NCI-H2196 (cell line): ENCODE measurements around the gene GRK7.
"Not testable (repeated sequence)": the region's sequence is repeated elsewhere in the genome, so short reads cannot be mapped to it uniquely, and the experiment has no call there.

Source experiments
- DNase-seq: peaks from one replicate; lab custom pipeline; 2025; ENCODE audit not compliant: unreplicated experiment; lab: John Stamatoyannopoulos, UW

GRK7 gene

DNA sequence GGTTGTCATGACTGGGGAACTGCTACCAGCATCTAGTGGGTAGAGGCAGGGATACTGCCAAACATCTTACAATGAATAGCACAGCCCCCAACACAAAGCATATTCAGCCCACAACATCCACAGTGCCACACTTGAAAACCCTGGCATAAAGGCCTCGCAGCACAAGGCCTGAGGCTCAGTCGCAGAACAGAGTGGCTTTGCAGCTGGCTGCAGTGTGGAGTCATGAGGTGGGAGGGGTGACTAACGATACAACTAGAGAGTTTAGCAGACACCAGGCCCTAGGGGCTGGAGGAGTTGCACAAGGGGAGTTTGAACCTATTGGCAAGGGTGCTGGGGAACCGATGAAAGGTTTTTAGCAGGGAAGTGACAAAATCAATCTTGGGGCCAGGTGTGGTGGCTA lies 32.1 kb downstream of the GRK7 start:
- no peak for DNase-seq

DNA sequence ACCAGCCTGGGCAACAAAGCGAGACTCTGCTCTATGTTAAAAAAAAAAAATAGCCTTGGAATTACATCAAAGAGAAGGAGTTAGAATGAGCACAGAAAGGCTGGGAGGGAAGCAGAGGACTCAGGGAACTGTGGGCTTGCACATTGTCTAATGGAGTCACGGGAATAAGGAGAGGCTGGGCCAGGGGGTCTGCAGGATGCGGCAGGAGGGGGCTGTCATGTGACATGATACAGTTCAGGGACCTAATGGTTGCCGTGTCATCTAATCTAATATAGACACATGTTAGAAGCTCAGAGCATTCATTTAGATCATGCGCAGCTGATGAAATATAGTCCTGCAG lies 32.5 kb downstream of the GRK7 start:
- no peak for DNase-seq

DNA sequence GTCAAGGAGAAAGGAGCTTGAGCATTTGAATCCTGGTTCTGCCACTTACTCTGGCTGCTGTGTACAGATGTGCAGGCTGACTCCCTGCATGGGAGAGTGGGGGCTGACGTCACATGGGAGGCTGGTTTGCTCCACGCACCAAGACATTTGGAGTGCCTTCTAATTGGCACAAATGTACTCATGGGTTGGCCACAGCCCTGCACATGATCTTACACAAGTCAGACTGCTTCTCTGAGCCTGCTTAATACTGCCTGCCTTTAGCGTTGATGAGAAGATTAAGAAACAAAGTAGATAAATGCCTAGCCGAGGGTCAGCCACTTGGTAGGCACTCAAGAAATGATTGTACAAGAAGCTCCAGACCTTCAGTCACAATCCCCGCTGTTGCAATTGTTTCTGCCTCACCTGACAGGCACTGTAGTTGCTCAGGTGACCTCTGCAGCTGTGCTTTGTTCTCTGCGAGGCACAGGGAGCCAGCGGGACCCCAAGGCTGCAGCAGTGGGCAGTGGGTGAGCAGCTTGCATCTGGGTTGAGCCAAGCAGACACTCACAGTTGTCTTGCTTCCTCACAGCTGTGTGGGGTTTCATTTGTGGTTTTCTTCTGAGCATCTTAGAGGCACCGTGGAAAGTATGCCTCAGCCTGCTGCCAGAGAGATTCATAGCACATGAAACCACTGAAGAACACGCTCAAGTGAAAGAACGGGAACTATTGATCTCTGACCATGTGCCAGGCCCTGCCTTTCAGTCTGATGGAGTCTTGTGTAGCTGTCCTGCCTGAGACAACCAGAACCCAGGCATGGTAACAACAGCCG lies 33.1 kb downstream of the GRK7 start:
- no peak for DNase-seq

- DNase-seq, result no peak
These were observed 33.9 kb downstream of the GRK7 start for GRCh38 chr3:141796889-141797781.

- DNase-seq, result no peak
These were observed 34.7 kb downstream of the GRK7 start for GRCh38 chr3:141797819-141798447.

DNA sequence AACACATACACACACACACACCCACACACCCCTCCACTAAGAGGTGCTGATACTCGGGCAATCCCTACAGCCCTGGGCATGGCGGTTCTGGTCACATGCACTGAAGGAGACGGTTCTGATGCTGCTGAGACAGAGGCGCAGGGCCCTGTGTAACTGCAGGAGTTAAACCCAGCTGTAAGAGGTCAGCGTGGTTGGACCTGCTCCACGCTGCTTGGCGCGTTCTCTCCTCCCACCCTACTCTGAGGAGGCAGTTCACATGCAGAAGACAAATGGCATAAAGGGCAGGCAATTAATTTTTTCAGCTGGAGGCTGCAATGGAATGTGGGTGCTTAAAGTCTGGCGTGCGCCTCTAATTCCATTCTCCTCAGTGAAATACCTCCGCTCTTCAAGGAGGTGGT lies 35.2 kb downstream of the GRK7 start:
- DNase-seq, result no peak

DNA sequence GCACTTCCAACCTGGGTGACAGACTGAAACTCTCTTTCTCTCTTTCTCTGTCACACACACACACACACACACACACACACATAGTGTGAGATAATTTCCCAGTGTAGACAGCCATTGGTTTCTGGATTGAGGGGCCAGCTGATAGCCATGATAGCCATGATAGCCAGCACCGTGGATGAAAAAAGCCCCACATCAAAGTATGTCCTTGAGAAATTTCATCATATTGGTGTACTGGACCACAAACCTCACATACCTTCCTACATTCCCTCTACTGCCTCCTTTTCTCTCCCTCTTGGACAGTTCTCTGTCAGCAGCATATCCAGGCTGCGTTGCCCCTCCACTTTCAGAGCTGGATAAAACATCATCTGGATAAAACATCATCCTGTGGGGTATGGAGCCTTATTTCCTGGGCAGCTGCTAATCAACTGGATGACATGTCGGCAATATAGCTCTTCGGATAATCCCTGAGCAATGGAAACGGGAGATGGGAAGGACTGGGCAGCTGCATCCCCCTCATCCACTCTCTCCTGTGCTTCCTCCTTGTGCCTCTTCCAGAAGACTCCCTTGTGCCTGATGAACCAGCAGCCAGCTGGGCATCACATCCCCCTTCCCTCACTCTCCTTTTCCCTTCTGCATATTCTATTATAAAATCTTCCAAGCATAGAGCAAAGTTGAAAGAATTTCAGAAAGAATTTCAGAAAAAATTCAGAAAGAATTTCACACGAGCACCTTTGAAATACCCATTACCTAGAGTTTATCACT lies 39.3 kb downstream of the GRK7 start:
- no peak for DNase-seq

- not testable (repeated sequence) for DNase-seq
These were observed 40.3 kb downstream of the GRK7 start for GRCh38 chr3:141803538-141803937.

GRCh38 chr3:141804447-141804777 lies 41.2 kb downstream of the GRK7 start:
- DNase-seq, result no peak

DNA sequence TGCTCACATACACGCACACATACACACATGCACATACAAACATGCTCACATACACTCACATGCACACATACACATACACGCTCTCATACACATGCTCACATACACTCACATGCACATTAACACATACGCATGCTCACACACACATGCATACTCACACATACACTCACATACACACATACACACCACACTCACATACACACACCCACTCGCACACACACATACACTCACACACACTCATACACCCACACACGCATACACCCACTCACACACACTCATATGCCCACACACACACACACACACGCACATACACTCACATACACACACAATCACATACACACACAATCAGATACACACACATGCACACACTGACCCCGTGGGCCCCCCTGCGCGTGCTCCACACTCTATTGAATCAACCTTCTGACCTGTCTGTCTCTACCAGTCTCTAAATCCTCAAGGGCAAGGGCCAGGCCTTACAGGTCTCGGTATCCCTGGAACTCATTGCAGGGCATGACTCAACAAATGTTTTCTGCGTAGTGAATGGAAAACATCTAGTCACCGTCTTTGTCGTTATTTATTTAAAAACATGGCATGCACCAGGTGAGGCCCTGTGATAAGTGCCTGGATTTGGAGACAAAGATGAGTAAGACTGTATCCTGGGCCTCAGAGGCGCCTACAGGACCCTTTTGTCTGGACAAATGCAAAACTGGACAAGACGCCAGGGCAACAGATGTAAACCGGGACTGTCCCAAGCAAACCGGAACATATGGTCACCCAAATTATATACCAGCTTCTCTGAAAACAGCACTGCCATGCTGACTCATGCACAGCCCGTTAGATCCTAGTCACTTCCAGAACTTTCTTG lies 41.8 kb downstream of the GRK7 start:
- DNase-seq, result no peak

DNA sequence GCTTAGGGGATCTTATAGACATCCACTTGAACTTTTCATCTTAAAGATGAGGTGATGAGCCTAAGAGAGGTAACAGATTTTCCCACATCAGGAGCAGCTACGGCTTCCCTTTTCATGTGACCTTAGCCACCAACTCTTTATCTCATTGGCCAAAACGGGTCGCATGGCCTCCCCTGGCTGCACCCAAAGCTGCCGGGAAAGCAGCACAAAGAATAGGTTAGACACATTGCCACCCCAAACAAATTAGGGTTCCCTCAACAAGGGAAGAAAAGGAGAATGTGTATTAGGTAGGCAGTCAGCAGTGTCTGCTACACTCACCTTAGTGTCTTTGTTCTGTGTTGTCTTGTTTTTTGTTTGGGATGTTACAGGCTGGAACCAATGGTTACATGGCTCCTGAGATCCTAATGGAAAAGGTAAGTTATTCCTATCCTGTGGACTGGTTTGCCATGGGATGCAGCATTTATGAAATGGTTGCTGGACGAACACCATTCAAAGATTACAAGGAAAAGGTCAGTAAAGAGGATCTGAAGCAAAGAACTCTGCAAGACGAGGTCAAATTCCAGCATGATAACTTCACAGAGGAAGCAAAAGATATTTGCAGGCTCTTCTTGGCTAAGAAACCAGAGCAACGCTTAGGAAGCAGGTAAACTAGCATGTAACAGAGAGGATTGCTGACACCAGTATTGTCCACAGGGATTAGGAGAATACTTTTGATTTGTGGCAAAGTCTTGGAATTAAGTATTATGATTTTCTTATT lies 44.2 kb downstream of the GRK7 start:
- no peak for DNase-seq

- DNase-seq, result no peak
These were observed 45.4 kb downstream of the GRK7 start for GRCh38 chr3:141808586-141808985.

DNA sequence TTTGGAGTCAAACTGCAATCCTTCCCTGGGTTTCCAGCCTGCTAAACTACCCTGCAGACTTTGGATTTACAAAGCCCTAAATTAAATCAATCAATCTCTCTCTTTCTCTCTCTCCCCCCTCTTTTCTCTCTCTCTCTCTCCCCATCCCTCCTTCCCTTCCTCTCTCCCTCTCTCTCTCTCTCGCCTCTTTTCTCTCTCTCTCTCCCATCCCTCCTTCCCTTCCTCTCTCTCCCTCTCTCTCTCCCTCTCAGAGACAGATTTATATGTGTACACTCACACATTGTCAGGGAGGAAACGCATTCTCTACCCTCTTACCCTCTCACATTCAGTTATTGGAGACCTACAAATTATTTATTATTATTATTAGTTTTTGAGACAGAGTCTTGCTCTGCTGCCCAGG lies 47.0 kb downstream of the GRK7 start:
- no peak for DNase-seq

GRCh38 chr3:141811348-141811747 lies 48.1 kb downstream of the GRK7 start:
- no peak for DNase-seq

DNA sequence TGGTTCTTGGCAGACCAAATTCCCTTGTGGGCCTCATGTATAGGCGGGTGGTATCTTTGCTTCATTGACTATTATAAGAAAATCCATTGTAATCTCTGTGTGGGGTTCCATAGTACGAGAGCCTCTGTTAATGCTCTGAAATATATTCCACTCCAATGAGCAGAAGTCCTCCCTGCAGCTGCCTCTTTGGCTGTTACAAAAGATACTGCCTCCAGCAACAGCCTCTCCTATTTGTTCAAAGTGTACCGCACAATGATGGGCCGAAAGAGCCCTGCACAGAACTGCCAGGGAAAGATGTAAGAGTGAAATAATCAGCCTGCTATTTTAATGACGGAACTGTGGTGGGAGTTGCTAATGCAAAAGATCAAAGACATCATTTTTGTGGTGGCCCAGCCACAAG lies 48.9 kb downstream of the GRK7 start:
- DNase-seq, result no peak

- no peak for DNase-seq
These were observed 49.4 kb downstream of the GRK7 start for GRCh38 chr3:141812586-141812985.
